Activated gamma-delta T cell treated with Interleukin-2 at 50 U/mL for 16 hours (primary cell): Measurements from ENCODE around the gene CCNY.
"Not testable (repeated sequence)": the region's sequence is repeated elsewhere in the genome, so short reads cannot be mapped to it uniquely, and the experiment has no call there.

Source experiments
- DNase-seq: peaks from one replicate; pipeline ENCODE4 v3.0.0-alpha.2; 2020

Gene CCNY

DNA sequence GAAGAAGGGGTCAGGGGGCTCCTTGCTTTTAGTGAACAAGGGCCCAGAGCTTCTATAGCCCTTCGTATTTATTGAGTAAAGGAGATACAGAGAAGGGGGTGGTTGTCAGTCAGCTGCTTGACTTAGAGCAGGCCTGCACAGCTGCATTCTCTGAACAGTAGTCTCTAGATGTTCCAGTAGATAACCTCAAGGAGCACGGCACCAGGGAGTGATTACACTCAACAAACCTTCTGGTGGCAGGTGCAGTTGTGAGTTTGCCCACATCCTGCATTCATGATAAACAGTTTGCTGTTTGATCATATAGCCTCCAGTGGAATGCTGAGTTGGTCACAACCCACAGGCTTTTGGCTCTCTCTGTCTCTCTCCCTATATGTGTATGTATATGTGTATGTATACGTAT lies 198.8 kb downstream of the CCNY start:
- DNase-seq, result no peak

DNA sequence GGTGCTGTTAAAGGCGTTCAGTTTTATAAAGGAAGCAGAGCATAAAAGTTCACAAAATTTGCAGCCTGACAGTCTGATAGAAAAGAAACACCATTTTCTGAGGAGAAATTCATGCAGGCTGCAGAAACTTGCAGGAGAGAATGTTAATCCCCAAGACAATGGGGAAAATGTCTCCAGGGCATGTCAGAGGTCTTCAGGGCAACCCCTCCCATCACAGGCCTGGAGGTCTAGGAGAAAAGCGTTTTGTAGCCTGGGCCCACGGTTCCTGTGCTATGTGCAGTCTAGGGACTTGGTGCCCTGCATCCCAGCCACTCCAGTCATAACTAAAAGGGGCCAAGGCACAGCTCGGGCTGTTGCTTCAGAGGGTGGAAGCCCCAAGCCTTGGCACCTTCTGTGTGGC lies 200.5 kb downstream of the CCNY start:
- DNase-seq, result no peak

DNA sequence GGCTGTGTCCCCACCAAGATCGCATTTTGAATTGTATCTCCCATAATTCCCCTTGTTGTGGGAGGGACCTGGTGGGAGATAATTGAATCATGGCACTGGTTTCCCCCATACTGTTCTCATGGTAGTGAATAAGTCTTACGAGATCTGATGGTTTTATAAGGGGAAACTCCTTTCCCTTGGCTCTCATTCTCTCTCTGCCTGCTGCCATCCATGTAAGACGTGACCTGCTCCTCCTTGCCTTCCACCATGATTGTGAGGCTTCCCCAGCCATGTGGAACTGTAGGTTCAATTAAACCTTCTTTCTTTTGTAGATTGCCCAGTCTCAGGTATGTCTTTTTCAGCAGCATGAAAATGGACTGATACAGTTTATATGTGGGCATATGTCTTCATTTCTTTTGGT lies 201.6 kb downstream of the CCNY start:
- not testable (repeated sequence) for DNase-seq

DNA sequence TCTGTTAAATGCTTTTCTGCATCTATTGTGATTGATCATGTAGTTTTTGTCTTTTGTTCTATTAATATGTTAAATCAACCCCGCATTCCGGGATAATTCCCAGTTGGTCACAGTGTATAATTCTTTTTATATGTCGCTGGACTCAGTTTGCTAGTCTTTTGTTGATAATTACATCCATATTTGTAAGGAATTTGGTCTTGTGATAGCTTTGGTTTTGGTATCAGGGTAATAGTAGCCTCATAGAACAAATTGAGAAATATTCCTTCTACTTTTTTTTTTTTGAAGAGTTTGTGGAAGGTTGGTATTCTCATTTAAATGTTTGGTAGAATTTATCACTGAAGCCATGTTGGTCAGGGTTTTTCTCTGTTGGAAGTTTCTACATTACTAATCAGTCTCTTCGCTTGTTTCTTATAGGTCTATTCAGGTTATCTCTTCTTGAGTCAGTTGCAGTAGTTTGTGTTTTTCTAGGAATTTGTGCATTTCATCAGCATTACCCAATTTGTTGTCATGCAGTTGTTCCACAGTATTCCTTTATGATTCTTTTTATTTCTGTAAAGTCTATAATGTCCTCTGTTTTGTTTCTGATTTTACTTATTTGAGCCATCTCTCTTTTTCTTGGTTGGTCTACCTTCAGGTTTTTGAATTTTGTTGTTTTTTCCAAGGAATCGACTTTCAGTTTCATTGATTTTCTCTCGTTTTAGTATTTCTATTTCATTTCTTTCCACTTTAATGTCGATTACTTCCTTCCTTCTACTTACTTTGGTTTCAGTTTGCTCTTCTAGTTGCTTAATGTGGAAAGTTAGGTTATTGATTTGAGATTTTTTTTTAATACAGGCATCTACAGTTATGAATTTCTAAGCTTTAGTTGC lies 204.2 kb downstream of the CCNY start:
- DNase-seq, result no peak

DNA sequence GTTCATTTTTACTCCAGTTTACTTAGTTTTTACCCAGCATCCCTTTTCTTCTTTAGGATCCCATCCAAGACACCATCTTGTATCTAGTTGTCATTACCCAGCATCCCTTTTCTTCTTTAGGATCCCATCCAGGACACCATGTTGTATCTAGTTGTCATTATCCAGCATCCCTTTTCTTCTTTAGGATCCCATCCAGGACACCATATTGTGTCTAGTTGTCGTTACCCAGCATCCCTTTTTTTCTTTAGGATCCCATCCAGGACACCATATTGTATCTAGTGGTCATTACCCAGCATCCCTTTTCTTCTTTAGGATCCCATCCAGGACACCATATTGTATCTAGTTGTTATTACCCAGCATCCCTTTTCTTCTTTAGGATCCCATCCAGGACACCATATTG lies 205.4 kb downstream of the CCNY start:
- DNase-seq, result no peak

DNA sequence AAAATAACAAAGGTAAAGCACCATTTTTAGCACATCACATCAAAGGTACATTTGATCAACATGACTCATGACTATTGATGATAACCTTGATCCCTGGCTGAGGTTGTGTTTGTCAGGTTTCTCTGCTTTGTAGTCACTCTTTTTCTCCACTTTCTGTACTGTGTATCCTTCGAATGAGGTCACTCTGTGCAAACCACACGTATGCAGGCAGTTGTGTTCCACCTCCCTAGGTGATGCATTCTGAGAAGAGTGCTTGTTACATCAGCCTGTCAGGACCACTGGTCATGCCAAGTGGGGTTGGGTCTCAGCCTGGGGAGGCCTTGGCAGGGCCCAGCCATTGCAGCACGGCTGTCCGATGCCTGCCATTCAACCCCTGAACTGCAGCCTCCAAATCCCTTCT lies 206.0 kb downstream of the CCNY start:
- DNase-seq, result no peak

DNA sequence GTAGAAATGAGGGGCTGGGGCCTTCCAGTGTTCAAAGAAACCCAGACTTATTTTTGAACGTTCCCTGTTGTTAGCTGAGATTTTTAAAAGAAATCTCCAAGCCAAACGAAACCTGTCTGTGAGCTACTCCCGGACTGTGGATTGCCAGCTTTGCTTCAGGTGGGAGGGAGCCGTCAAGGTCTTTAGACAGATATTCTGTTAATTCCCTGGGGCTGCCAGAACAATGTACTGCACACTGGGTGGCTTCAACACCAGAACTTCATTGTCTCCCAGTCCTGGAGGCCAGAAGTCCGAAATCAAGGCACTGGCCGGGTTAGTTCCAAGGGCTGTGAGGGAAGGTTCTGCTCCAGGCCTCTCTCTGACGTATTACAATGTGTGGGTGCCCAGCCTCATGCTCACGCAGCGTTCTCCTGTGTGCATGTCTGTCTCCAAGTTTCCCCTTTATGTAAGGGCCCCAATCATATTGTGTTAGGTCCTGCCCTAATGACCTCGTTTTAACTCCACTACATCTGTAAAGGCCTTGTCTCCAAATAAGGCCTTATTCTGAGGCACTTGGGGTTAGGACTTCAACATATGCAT lies 208.9 kb downstream of the CCNY start:
- DNase-seq, result no peak

DNA sequence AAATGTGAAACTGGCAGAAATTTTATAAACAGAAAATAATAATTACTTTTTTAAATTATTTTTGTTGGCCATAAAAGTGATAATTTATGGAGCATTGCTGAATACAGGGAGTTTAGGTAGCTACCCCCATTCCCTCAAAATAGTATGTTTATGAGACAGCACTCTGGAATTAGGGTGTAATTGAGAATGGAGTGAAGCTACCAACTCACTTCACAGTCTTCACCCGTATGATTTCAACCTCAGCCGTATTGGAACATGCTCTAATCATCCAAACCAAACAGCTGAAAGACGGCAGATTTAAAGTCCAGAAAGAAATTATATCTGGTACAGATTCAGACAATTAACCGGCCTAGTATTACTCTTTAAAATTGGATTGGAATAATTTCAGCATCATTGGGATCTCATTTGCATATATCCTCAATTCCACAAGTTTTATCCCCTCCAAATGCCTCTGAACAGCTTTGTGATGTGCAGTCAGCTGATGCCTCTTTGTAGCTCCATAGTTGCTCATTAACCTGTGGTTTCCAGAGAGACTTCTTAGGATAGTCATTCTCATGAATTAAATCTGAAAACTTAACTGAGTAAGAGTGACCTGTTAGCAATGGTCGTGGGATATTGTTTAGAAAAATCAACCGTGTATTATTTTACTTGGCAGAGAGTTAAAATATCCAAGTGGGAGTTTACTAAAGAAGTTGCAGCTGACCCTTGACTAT lies 209.7 kb downstream of the CCNY start:
- DNase-seq, result no peak

DNA sequence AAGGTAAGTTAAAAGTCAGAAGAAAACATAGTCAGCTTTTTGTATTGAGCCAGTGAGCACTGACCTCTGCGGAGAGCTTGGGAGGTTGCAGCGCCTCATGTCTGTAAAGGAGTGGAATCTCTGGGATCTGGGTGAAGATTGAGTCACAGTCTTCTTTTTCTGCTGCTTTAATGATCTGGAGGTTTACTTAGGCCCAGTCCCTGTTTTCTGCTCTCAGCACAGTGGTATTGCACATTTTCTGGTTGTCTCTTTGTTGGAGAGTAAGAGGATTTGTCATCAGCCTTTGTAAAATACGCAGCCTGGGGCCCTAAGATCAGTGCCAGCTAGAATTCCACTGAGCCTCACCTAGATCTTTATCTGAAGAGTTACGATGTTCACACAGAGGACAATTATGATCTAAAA lies 210.5 kb downstream of the CCNY start:
- DNase-seq, result no peak

DNA sequence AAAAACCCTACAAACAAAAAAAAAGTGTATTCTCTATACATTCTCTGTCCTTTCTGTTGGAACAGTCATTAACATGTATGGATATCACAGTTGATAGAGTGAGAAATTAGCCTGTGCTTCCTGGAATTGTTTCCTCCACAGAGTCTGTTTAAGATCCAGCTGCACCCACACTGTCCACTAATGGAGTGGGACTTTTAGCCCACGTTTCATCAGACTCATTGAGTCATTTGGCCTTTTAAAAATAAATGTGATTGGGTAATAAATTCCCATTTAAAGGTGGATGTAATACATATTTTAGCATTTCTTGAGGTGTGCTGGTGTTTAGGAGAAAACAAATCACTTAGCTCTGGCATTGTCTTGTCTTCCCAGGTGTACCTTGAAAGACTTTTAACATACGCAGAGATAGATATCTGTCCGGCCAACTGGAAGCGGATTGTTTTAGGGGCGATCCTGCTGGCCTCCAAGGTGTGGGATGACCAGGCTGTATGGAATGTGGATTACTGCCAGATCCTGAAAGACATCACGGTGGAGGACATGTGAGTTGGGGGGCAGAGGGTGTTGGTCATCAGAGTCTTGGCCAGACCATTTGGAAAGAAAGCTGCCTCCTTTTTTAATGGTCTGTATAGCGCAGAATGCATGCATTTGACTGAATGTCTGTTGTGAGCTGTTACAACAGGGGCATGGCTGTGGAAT lies 216.5 kb downstream of the CCNY start:
- DNase-seq, result no peak

DNA sequence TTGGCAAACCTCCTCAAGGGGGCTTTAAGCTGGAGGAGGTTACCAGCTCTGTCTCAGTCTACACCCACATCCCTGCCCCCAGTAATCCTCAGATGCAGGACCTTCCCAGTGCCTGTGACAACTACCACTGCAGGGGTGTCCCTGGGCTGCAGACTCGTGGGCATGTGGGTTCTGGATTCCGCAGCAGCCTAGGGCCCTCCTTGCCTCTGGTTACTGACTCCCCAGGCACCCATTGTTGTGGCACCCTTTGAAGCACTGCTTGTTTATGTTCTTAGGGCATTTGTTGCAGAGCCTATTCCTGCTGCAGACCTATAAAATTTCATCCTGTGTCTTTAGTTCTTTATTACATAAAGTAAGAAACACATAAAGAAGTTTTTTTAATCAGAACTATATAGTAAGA lies 217.7 kb downstream of the CCNY start:
- DNase-seq, result no peak

DNA sequence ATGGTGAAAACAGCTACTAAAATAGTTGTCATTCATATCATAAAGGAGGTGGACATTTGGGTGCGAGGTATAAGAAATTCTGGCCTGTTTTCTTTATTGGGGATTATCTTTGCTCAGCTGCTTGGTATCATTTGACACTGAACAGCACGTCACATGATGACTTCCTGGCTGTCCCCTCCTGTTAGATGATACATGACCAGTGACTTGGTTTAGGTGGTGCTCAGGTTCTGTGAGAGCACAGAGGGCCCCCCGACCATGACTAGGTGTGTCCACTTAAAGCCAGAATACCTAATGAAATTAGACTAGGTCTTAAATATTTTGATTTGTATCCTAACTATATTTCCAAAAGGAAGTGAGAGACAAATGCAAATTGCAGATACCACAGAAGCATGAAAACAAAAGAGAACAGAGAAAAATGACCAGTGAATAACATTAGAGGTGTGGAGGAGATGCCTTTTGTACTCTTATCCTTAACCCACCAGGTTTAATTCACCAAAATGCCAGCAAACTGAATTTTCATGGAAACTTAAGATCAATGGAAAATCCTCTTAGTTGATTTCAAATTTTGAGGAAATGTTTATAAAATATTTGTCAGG lies 218.2 kb downstream of the CCNY start:
- no peak for DNase-seq

DNA sequence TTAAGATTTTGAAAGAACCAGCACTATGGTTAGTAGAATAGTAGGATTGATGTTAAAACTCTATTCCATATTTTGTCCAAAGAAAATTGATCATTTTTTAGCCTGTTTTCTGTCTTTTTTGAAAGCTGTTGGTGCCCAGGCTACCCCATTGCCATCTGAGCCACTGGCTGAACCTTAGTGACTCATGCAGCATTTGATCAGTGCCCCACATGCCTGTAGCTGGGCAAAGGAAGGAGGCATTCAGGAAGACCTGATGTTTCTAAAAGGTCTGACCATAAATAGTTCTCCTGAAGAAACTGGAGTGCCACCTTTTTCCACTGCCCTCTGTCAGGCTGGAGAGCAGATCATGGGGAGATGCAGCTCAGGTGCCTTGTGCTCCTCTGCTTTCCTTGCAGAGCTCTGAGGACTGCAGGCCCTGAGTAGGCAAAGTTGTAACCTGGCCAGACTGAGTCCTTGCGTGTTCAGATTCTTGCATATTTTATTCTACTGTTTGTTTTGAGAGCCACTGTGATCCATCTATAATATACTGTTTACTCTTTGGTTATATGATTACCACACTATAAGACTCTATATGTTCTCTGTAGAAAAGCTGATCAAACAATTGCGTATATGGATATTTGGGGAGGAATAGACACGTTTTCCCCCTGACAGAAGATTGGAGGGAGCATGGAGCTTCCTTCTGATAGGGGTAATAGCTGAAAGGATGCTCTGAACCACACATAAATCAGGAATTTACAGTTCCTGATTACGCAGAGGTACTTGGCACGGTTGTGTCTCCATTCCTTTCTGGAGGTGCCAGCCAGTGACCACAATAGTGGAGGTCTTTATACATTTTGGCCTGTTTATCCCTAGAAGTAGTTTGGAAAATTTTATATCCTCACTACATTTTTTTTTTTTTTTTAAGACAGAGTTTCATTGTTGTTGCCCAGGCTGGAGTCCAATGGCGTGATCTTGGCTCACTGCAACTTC lies 219.9 kb downstream of the CCNY start:
- DNase-seq, result no peak

DNA sequence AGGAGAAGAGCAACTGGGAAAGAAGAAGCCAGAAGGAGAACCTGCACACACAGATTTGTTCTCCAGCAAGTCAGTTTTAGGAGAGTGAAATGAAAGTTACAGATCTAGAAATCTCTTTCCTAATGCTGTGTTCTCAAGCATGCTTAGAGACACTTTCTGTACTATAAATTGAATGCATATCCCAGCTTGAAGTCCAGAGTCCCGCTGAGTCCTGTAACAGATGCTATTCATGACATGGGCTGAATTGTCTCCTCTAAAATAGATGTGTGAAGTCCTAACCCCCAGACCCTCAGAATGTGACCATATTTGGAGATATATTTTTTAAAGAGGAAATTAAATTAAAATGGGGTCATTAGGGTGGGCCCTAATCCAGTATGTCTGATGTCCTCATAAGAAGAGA lies 222.0 kb downstream of the CCNY start:
- DNase-seq, result no peak

DNA sequence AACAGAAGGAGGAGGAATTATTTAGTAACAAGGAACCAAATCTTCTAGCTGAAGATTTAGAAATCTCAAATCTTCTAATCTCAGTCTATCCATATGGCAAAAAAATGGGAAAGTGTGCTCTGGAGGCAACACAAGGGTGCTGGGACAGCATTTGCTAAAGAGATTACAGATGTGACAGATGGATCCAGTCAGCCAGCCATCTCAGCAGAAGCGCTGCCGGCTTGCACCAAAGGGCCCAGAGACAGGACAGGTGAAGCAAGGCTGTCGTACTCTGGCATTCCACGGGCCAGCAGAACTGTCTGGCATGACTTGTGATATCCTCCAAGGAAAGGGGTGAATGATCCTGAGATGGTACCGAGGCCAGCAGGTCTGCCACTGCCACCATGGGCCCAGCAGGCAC lies 223.1 kb downstream of the CCNY start:
- no peak for DNase-seq

DNA sequence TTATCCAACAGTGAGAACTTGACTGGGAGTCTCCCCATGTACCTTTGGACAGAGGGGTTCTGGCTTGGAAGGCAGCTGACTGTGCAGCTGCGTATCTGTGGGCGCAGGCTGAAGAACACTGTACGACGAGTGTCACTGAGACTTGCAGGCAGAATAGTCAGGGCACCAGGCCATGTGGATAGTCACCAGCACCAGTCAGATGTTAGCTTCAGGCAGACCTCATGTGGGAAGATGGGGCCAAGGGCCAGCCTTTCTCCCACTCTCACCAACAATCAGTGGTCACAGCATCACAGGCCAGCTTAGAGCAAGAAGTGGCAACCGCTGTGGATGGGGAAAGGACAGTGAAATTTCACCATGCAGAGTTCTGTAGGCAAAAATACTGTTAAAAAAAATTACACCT lies 225.4 kb downstream of the CCNY start:
- DNase-seq, result no peak

DNA sequence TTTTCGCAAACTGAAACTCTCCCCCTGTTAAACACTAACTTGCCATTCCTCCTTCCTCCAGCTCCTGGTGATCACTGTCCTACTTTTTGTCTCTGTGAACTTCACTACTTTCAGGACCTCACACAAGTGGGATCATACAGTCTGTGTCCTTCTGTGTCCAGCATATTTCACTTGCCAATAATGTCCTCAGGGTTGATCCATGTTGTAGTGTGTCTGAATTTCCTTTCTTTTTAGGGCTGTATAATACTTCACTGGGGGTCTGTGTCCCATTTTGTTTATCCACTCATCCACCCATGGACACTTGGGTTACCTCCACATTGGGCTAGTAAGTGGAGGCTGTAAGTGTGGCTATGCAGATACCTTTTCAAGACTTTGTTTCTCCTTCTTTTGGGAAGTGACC lies 226.1 kb downstream of the CCNY start:
- DNase-seq, result no peak

DNA sequence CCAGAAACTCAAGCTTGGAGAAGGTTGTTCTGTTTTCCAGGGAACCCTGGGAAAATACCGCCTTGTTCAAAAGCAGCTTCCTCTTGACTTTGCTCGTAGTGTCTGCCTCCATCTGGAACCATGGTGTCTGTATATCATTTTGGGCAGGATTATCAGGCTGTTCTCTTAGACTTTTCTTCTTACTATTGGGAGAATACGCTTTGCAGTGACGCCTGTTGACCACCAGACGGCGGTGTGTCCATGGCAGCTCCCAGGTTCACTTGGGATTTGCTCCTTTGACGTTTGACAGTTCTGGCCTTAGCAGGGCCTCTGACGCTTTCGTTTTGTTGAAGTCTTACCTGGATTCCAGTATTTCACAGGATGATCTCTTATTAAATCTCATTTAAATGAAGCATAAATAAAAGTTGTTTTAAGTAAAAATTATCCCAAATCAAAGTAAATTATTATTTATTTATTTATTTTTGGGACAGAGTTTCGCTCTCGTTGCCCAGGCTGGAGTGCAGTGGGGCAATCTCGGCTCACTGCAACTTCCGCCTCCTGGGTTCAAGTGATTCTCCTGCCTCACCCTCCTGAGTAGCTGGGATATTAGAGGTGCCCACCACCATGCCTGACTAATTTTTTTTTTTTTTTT lies 227.1 kb downstream of the CCNY start:
- peak; percentile 24 for DNase-seq

DNA sequence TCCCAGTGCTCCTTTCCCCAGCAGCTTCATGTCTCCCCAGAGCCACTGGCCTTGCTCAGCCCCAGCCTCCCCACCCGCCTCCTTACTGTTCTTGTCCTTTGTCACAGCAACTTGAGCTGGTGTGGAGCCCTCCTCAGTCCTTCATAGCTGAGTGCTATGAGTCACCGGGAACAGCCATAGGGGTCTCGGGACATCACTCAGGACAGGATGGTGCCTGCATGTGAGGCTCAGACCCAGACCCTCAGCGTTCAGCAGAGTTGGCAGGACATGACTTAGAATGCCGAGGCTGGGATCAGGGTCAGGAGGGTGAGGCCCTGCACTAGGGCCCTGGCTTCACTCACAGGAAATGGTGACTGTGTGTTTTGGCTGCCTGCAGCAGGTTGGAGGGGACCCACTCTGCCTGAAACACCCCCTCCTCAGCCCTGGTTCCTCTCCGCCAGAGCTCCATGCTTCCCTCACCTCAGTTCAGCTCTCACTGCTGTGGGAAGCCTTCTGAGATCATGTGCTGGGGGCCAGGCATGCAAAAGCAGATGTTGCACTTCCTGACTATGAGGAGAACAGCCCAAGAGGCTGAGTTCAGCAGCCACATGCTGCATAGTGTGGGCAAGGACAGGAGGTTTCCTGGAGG lies 228.1 kb downstream of the CCNY start:
- DNase-seq, result no peak

DNA sequence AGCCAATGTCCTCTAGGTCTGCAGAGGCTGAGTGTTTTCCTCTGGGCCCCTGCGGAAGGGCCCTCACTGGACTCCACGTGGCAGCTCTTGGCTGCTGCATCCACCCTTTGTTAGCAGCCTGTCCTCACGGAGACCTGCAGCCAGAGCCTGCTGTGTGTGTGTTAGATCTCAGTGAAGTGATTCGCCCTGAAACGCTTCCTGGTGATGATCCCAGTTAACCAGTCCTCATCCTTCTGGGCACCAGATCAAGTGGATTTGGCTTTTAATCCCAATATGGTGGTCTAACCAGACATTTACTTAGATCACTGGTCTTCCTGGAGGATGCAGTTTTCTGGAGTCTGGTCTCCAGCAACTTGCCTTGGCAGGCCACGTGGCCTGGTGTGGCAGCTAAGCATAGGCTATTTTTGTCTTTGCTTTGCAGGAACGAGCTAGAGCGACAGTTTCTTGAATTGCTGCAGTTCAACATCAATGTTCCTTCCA lies 229.3 kb downstream of the CCNY start:
- DNase-seq, result no peak

DNA sequence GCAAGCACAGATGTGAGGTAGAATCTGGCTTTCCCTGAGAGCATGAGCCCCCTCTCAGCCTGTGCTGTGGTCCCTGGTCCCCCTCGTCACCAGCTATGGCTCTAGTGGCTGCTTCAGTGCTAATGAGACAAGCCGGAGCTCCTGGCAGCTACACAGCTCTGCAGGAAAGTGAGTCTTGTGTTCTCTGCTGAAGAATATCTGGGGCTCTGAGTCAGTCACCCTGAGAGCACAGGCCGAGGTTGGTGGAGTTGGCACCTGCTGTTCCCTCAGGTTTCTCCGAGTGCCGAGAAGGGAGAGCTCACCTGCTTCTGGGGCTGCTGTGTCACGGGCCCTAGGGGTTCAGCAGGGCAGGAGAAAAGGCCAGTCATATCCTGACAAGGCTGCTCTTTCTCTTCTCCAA lies 231.6 kb downstream of the CCNY start:
- DNase-seq, result no peak
